Uterus (tissue), 4 donors: ENCODE data around the gene ZNF185. TPM values are rescaled to one million over a fixed set of nuclear protein-coding genes. Genes with fewer than 3 reads are reported as not detected.

Source experiments
- DNase-seq, 2 donors: peaks; one replicate each; pipeline ENCODE4 v3.0.0-alpha.2; 2019 to 2020
- H3K27ac ChIP-seq, 2 donors: fragments of 200-600 bp; sonication (generic); 1 replicate in 1 of 2; 2 replicates in 1 of 2; pipeline ENCODE4 v1.5.1; 2016 to 2018
- H3K27me3 ChIP-seq, 2 donors: fragments of 200-600 bp; sonication (generic); one replicate each; pipeline ENCODE4 v1.5.1; 2018 to 2019; ENCODE audit warnings: control low read depth in 1 of 2
- H3K36me3 ChIP-seq, 2 donors: fragments of 200-600 bp; sonication (generic); one replicate each; pipeline ENCODE4 v1.5.1; 2019; ENCODE audit warnings: control low read depth in 1 of 2
- H3K4me1 ChIP-seq, 2 donors: fragments of 200-600 bp; sonication (generic); one replicate each; pipeline ENCODE4 v1.5.1; 2018 to 2019; ENCODE audit warnings: control low read depth in 1 of 2
- H3K4me3 ChIP-seq, 2 donors: fragments of 200-600 bp; sonication (generic); 1 replicate in 1 of 2; 2 replicates in 1 of 2; pipeline ENCODE4 v1.5.1; 2018 to 2019; ENCODE audit warnings: mild to moderate bottlenecking in 1 of 2
- H3K9me3 ChIP-seq, 2 donors: fragments of 200-600 bp; sonication (generic); one replicate each; pipeline ENCODE4 v1.5.1; 2019; ENCODE audit warnings: control low read depth in 1 of 2
- CTCF ChIP-seq, 4 experiments: fragments of 200-600 bp in 2 of 4; fragments of 450-650 bp in 2 of 4; sonication (generic) in 2 of 4; IDR thresholded peaks; one replicate each; pipeline ENCODE4 v1.5.1; 2016 to 2019; ENCODE audit warnings: antibody characterized with exemption in 4 of 4, mild to moderate bottlenecking in 2 of 4, moderate library complexity in 1 of 4
- POLR2A ChIP-seq, 2 donors: fragments of 450-650 bp; IDR thresholded peaks; one replicate each; pipeline ENCODE4 v1.6.1; 2016; ENCODE audit warnings: antibody characterized with exemption in 2 of 2, mild to moderate bottlenecking in 1 of 2, moderate library complexity in 1 of 2
- intact Hi-C: fragments of 100-400 bp; cut with DNase I; formaldehyde crosslinking; loops from one replicate; pipeline ENCODE4 v1.15.1; 2023; ENCODE audit warnings: low total_unique reads
- total RNA-seq, 4 donors: library from RNA; depleted of rRNA in 3 of 4; stranded (reverse); fragments of >200 nt in 3 of 4; gene quantifications; one replicate each; pipeline versions ENCODE4 v1.1.0 to v1.2.4, GENCODE V29; 2014 to 2023
- donor health status: DM: yes; HTN: yes; CAD: no.

The ZNF185 gene
- total RNA-seq, 4 donors from 2014 or later = 1.3 to 32.6 (median 12.1) TPM

DNA sequence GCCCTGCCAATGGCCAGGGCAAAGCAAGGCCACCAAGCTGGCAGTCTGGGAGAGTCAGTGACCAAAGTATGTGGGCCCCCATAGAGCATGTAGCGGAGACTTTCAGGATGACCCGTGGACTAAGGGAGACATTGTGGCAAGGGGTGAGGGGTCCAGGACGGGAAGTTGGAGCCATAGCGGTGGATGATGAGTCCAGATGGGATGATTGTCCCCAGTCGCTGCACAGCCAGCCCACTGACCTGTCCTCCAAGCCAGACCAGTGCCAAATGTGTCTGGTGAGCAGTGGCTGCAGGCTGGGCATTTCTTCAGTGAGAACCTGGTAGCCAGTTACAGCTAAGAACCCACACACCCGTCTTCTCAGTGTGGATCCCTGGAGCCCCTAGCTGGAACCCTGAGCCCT lies 34.3 kb downstream of the ZNF185 start:
- Histone ChIP-seq H3K4me1 (no peaks in the 10 kb centered on the region), H3K27ac (no peak overlapping the region), H3K36me3 (no peaks in the 10 kb centered on the region), H3K27me3 (no peaks in the 10 kb centered on the region), H3K4me3 (no peak overlapping the region), H3K9me3 (no peaks in the 10 kb centered on the region)
- DNase-seq = no peak
- TF ChIP-seq CTCF (IDR thresholded peaks at IDR 0.05) (no peak), POLR2A (IDR thresholded peaks at IDR 0.05) (no peak)
- intact Hi-C loops = no loop called here

- intact Hi-C loops = no loop called here
- no peak overlapping the region for H3K27ac ChIP-seq
- H3K9me3 ChIP-seq = no peaks in the 10 kb centered on the region
- H3K27me3 ChIP-seq = no peaks in the 10 kb centered on the region
- no peaks in the 10 kb centered on the region for H3K36me3 ChIP-seq
- DNase-seq = no peak
- no peak overlapping the region for H3K4me3 ChIP-seq
- H3K4me1 ChIP-seq = no peaks in the 10 kb centered on the region
- no peak for TF ChIP-seq POLR2A (IDR thresholded peaks at IDR 0.05)
- no peak for TF ChIP-seq CTCF (IDR thresholded peaks at IDR 0.05)
Observed at GRCh38 chrX:152932598-152933175, 34.8 kb downstream of the ZNF185 start.

GRCh38 chrX:152936306-152936705 lies 38.4 kb downstream of the ZNF185 start:
- H3K36me3 ChIP-seq = no peaks in the 10 kb centered on the region
- intact Hi-C loops = no loop called here
- TF ChIP-seq CTCF (IDR thresholded peaks at IDR 0.05) (no peak), POLR2A (IDR thresholded peaks at IDR 0.05) (no peak)
- H3K4me1 ChIP-seq = no peaks in the 10 kb centered on the region
- no peaks in the 10 kb centered on the region for H3K27me3 ChIP-seq
- H3K4me3 ChIP-seq = no peak overlapping the region
- no peak for DNase-seq
- H3K27ac ChIP-seq = no peak overlapping the region
- no peaks in the 10 kb centered on the region for H3K9me3 ChIP-seq

- no peaks in the 10 kb centered on the region for H3K36me3 ChIP-seq
- H3K27ac ChIP-seq = no peak overlapping the region
- no peaks in the 10 kb centered on the region for H3K9me3 ChIP-seq
- intact Hi-C loops = no loop called here
- no peak for DNase-seq
- H3K27me3 ChIP-seq = no peaks in the 10 kb centered on the region
- H3K4me3 ChIP-seq = no peak overlapping the region
- no peak for TF ChIP-seq POLR2A (IDR thresholded peaks at IDR 0.05)
- no peak for TF ChIP-seq CTCF (IDR thresholded peaks at IDR 0.05)
- no peaks in the 10 kb centered on the region for H3K4me1 ChIP-seq
Observed at GRCh38 chrX:152937236-152937635, 39.4 kb downstream of the ZNF185 start.

- Histone ChIP-seq H3K4me1 (no peaks in the 10 kb centered on the region), H3K4me3 (peak overlapping the region; percentile 38 to 41), H3K27ac (peak overlapping the region; percentile 83 to 84), H3K9me3 (no peaks in the 10 kb centered on the region), H3K36me3 (no peaks in the 10 kb centered on the region), H3K27me3 (no peaks in the 10 kb centered on the region)
- peak; percentile 89 to 91 for DNase-seq
- peak in 1 of 2 donors; percentile 26 for TF ChIP-seq POLR2A (IDR thresholded peaks at IDR 0.05)
- peak; percentile 75 to 95 (median 88) for TF ChIP-seq CTCF (IDR thresholded peaks at IDR 0.05)
- intact Hi-C loops = no loop called here
Observed at GRCh38 chrX:152941328-152942076, 43.6 kb downstream of the ZNF185 start.
